GM12873 (cell line): ENCODE data around the gene FARP2.
A peak's percentile ranks its signal among the peaks of the same experiment; 100 is the strongest.

Experiments
- TF ChIP-seq, protein P1 (sequence below): IDR thresholded peaks from 2 replicates; pipeline ENCODE4 v1.5.1; 2012; ENCODE audit warnings: low read depth, mild to moderate bottlenecking, moderate library complexity, low read length, control low read depth; ENCODE audit not compliant: insufficient read depth; ENCODE audit errors: missing control alignments

FARP2 gene

DNA sequence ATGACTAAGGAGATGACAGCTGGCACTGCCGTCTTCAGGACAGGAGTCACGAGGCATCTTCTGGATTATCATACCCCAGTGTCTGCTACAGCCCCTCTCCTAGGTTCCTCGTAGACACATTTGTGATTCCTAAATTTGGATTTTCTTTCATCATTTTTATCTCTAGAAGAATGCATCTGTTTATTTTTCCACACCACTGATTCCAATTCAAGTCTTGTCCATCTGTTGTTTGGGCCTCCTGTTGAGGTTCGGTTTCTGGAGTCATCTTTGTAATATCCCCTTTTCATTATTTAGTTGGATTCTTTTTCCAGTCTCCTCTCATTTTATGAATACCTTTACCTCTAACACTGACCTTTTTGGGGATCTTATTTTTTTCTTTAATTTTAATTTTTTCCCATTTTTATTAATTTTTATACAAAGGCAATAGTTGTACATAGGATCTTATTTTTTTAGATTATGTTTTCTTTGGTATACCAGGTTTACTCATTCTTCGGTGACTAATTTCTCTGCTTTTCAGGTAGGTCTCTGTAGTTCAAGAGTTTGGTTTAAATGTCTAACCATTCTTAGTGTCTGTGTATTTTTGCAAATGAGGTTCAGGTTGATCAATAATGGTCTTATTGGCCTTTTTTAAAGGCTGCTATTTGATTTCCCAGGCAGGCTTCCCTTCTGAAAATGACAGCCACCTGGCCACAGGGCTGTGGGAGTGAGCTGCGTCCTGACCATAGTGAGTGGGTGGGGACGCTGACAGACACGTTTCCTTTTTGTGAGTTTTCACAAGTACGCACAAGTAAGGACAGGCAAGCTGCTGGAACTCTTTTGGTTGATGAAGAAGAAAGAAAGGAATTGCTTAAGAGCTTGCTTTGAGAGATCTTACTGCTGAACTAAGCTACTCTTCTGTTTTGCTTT is 34.5 kb downstream of the FARP2 start:
- TF ChIP-seq, protein P1, sequence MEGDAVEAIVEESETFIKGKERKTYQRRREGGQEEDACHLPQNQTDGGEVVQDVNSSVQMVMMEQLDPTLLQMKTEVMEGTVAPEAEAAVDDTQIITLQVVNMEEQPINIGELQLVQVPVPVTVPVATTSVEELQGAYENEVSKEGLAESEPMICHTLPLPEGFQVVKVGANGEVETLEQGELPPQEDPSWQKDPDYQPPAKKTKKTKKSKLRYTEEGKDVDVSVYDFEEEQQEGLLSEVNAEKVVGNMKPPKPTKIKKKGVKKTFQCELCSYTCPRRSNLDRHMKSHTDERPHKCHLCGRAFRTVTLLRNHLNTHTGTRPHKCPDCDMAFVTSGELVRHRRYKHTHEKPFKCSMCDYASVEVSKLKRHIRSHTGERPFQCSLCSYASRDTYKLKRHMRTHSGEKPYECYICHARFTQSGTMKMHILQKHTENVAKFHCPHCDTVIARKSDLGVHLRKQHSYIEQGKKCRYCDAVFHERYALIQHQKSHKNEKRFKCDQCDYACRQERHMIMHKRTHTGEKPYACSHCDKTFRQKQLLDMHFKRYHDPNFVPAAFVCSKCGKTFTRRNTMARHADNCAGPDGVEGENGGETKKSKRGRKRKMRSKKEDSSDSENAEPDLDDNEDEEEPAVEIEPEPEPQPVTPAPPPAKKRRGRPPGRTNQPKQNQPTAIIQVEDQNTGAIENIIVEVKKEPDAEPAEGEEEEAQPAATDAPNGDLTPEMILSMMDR = no peak

DNA sequence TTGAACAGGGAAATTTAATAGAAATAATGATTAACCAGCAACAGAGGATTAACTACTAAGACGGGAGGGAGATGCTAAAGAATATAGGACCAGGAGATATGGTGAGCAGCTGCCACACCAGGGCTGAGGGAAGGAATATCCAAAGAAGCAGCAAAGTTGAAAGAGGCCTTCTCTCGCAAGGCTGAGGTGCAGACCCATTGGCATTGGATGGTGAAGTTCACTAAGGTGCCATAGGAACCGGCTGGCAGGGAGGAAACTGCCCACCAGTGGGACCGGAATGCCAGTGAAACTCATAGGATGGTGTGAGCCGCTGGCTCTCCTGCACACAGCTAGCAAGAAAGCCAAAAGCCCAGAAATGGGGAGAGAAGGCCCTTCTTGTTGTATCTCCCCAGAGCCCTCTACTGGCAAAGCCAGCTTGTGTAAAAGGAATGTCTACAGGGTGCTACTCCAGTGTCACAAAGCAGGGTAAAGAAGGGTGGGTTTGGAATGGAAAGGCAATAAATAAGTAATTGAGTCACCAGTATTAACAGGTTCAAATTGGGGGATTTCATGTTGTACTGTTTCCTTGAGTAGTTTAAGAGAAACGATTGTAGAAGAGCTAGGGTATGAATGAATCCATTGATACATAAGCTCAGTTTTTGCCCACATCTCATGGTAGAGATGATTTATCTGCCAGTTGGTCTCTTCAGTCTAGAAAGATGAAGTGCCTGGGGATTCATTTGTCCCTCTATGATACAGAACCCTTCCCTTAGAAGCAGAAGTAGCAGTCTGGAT is 36.0 kb downstream of the FARP2 start:
- TF ChIP-seq, protein P1 = peak; percentile 66

DNA sequence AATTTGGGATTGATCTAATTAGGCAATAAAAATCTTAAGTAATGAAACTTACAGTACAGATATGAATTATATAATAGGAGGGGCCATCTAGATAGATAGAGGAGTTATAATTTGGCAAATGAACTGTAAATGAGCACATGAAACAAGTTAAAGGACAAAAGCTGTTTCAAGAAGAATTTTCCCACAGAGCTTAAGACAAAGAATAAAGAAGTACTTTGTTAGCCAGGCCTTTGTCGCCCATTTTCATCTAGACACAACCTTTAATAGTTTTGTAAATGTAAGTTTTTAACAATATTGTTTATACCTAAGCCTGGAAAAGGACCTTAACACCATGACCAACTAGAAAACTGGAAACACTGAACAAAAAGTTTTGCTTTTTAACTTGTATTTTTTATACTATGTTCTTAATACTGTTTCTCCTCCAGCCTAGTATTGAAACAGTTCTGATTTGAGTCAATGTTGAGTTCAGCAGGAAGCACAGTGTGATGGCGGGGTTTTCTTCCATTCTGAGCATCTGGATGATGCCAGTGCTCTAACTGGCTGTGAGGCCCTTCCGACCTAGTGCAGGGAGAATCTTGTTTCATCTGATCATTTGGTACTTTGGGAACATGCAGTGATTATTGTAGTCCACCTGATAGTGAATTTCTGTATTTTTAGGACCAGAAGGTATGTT is 37.6 kb downstream of the FARP2 start:
- TF ChIP-seq, protein P1 = no peak

DNA sequence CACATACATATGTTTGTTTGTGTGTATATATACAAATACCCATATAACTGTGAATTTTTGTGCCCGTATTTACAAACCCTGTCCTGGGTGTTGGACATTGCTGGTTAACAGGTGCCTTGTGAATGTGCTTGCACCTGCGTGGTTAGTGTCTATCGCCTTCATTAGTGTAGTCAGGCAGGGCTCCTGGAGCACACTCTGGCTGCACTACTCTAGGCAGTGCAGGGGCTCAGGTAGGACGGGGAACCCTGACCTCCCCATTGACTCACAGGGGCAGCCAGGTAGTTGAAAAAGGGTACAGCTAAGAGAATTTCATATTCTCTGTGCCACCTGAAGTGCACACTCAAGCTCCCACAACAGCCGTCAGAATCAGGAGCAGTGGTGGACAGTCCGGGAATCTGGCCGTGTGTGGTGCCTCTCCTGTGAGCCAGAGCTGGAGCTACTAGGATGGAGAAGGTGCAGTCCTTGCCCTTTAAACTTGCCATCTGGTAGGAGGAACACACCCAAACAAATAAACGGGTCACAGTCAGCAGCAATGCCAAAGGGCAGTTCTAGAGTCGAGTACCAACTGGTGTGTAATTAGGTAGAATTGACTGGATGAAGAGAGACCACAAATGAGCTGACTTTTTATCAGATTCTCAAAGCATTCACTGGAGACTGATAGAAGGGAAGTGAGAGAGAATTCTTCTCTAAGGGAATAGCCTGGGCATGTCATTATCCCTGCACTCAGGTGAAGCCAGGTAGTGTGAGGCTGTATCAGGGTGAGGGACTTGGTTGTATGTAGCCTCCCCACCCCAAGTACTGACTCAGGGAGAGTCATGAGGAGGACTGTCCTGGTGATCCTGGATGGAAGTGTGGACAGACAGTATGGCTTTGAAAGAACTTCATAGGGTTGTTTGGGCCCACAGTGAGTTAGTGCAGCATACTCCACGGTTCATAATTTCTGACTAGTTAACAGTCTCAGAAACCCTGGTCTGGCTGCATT is 44.1 kb downstream of the FARP2 start:
- TF ChIP-seq, protein P1 = no peak

DNA sequence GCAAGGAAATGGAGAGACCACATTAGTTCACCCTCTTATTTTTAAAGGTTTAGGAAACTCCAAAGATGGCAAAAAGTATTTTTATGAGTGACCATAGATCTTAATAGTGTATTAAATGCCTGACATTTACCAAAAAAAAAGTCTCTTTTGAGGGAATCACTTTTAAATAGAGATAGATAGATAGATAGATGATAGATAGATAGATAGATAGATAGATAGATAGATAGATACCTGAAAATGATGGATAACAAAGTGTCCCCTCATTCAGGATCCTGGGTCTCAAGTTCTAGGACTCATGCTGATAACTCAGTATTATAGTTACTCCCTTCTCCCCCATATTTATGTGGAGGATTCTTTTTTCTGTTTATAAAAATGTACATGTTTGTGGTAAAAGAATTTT is 52.8 kb downstream of the FARP2 start:
- TF ChIP-seq, protein P1 = no peak

DNA sequence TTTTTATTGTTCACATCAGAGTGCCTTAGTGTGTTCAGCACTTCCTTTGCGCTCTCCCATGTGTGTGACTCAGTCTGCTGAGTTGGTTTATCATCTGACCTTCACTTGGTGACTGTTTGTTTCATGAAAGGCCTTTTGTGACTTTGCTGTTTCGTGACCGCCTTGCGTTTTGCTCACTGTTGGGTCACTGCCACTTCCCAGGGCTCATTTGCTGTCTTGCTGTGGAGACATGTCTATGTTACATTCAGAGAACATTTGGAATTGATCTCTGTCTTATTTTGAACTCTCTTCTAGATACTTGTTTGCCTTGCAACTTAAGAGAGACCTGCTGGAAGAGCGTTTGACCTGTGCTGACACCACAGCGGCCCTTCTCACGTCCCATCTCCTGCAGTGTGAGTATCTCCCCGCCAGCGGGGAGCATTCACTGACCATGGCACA is 54.7 kb downstream of the FARP2 start:
- TF ChIP-seq, protein P1 = no peak
